MM.1S (cell line): Measurements from ENCODE around the gene MAGEB4.

Experiments used
- DNase-seq: peaks from one replicate; pipeline ENCODE4 v3.0.0-alpha.2; 2015
- H2AFZ ChIP-seq: fragments of 300-600 bp; sonication (generic); 2 replicates; pipeline ENCODE4 v1.6.0; 2016; ENCODE audit warnings: antibody characterized with exemption, low read length
- H3F3A ChIP-seq: fragments of 300-600 bp; sonication (generic); 2 replicates; pipeline ENCODE4 v1.6.1; 2016; ENCODE audit warnings: mild to moderate bottlenecking, antibody characterized with exemption, low read length, moderate library complexity, mixed read lengths; ENCODE audit not compliant: insufficient read depth
- H3K27ac ChIP-seq: fragments of 300-600 bp; sonication (generic); 2 replicates; pipeline ENCODE4 v1.5.1; 2016; ENCODE audit warnings: mild to moderate bottlenecking, low read length
- H3K27me3 ChIP-seq: fragments of 300-600 bp; sonication (generic); replicated peaks from 2 replicates; pipeline ENCODE4 v1.6.0; 2016; ENCODE audit warnings: low read length; ENCODE audit not compliant: insufficient read depth
- H3K36me3 ChIP-seq: fragments of 300-600 bp; sonication (generic); replicated peaks from 2 replicates; pipeline ENCODE4 v1.6.1; 2016; ENCODE audit warnings: mild to moderate bottlenecking, low read length, mixed read lengths; ENCODE audit not compliant: insufficient read depth
- H3K4me1 ChIP-seq: fragments of 300-600 bp; sonication (generic); 2 replicates; pipeline ENCODE4 v1.6.1; 2016; ENCODE audit warnings: low read length, mixed read lengths
- H3K4me2 ChIP-seq: fragments of 300-600 bp; sonication (generic); 2 replicates; pipeline ENCODE4 v1.6.0; 2016; ENCODE audit warnings: low read depth, low read length
- H3K4me3 ChIP-seq: fragments of 300-600 bp; sonication (generic); 2 replicates; pipeline ENCODE4 v1.5.1; 2016; ENCODE audit warnings: low read length, mixed read lengths
- H3K79me2 ChIP-seq: fragments of 300-600 bp; sonication (generic); 2 replicates; pipeline ENCODE4 v1.6.1; 2016; ENCODE audit warnings: mixed run types, low read length, mixed read lengths
- H3K9ac ChIP-seq: fragments of 300-600 bp; sonication (generic); 2 replicates; pipeline ENCODE4 v1.6.1; 2016; ENCODE audit warnings: low read length, mixed read lengths
- H3K9me2 ChIP-seq: fragments of 300-600 bp; sonication (generic); replicated peaks from 2 replicates; pipeline ENCODE4 v1.6.1; 2016; ENCODE audit warnings: mild to moderate bottlenecking, low read length, mixed read lengths; ENCODE audit not compliant: insufficient read depth
- H3K9me3 ChIP-seq: fragments of 300-600 bp; sonication (generic); replicated peaks from 2 replicates; pipeline ENCODE4 v1.6.1; 2016; ENCODE audit warnings: mild to moderate bottlenecking, low read length, mixed read lengths; ENCODE audit not compliant: insufficient read depth
- H4K20me1 ChIP-seq: fragments of 300-600 bp; sonication (generic); 2 replicates; pipeline ENCODE4 v1.6.1; 2016; ENCODE audit warnings: mild to moderate bottlenecking, low read length, moderate library complexity, mixed read lengths; ENCODE audit not compliant: insufficient read depth
- EZH2 ChIP-seq: fragments of 300-600 bp; sonication (generic); optimal IDR thresholded peaks from 2 replicates; pipeline ENCODE3; 2017; ENCODE audit warnings: low read depth, mild to moderate bottlenecking, antibody characterized with exemption, low read length, mixed read lengths
- EZH2phosphoT487 ChIP-seq: fragments of 300-600 bp; sonication (generic); IDR thresholded peaks from 2 replicates; pipeline ENCODE4 v1.6.1; 2018; ENCODE audit warnings: antibody characterized with exemption, low read length
- TF ChIP-seq, protein P1 (sequence below): fragments of 300-600 bp; sonication (generic); IDR thresholded peaks from 2 replicates; pipeline ENCODE4 v1.5.1; 2016; ENCODE audit warnings: antibody characterized with exemption, low read length, mixed read lengths

The MAGEB4 gene

DNA sequence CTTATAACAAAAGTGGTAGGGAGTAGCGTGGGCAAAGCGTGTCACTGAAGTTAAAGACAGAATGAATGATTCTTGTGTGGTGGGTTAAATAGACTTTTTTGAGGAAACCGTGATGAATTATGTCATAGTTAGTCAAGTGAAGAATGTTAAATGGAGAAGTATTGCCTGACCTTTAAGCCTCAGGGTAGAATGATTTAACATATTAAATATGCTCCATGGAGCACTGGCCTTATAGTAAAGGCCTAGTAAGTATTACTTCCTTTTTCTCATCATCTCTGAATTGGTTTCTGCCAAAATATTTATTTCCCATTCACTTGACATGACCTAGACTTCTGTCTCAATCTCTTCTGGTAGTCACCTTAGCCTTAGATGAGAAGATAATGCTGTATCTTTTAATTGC, 28.8 kb downstream of the MAGEB4 start:
- Histone ChIP-seq H2AFZ (no peak overlapping the region), H3K9me3 (no peaks in the 10 kb centered on the region), H3K27me3 (no peaks in the 10 kb centered on the region), H4K20me1 (no peaks in the 10 kb centered on the region), H3F3A (no peaks in the 10 kb centered on the region), H3K9ac (no peak overlapping the region), H3K4me2 (no peak overlapping the region), H3K79me2 (no peaks in the 10 kb centered on the region), H3K4me3 (no peak overlapping the region), H3K9me2 (no peaks in the 10 kb centered on the region), H3K36me3 (no peaks in the 10 kb centered on the region), H3K4me1 (no peaks in the 10 kb centered on the region), H3K27ac (no peak overlapping the region)
- DNase-seq: no peak
- TF ChIP-seq EZH2 (no peak), EZH2phosphoT487 (no peak)
- TF ChIP-seq, protein P1, sequence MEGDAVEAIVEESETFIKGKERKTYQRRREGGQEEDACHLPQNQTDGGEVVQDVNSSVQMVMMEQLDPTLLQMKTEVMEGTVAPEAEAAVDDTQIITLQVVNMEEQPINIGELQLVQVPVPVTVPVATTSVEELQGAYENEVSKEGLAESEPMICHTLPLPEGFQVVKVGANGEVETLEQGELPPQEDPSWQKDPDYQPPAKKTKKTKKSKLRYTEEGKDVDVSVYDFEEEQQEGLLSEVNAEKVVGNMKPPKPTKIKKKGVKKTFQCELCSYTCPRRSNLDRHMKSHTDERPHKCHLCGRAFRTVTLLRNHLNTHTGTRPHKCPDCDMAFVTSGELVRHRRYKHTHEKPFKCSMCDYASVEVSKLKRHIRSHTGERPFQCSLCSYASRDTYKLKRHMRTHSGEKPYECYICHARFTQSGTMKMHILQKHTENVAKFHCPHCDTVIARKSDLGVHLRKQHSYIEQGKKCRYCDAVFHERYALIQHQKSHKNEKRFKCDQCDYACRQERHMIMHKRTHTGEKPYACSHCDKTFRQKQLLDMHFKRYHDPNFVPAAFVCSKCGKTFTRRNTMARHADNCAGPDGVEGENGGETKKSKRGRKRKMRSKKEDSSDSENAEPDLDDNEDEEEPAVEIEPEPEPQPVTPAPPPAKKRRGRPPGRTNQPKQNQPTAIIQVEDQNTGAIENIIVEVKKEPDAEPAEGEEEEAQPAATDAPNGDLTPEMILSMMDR: no peak

DNA sequence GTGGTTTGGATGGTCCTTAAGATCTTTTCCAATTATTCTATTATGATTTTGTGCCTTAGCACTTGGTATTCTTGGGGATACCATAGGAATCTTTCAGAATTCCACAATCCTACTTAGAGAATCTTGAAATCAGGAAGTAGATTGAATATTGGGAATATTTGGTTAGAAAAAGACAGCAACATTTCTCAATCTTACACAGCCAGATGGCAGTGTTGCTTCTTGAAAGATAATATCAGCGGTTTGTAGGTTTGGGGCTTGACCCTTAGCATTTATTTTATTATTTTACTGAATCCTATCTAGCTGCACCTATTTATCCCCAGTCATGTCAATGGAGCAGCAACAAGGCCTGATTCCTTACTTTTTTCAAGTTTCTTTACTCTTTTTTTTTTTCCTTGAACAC, 33.7 kb downstream of the MAGEB4 start:
- TF ChIP-seq EZH2phosphoT487: no peak
- TF ChIP-seq, protein P1: peak; percentile 19; the same call in 1 of the 2 replicates
- no peak overlapping the region for H3K9ac ChIP-seq
- H3K27ac ChIP-seq: no peak overlapping the region
- H3K4me3 ChIP-seq: no peak overlapping the region
- no peaks in the 10 kb centered on the region for H3K27me3 ChIP-seq
- H3K9me3 ChIP-seq: no peaks in the 10 kb centered on the region
- H2AFZ ChIP-seq: no peak overlapping the region
- no peaks in the 10 kb centered on the region for H4K20me1 ChIP-seq
- no peaks in the 10 kb centered on the region for H3F3A ChIP-seq
- H3K79me2 ChIP-seq: no peaks in the 10 kb centered on the region
- no peak overlapping the region for H3K4me2 ChIP-seq
- H3K4me1 ChIP-seq: no peaks in the 10 kb centered on the region
- H3K9me2 ChIP-seq: no peaks in the 10 kb centered on the region
- H3K36me3 ChIP-seq: no peaks in the 10 kb centered on the region
- no peak for DNase-seq

DNA sequence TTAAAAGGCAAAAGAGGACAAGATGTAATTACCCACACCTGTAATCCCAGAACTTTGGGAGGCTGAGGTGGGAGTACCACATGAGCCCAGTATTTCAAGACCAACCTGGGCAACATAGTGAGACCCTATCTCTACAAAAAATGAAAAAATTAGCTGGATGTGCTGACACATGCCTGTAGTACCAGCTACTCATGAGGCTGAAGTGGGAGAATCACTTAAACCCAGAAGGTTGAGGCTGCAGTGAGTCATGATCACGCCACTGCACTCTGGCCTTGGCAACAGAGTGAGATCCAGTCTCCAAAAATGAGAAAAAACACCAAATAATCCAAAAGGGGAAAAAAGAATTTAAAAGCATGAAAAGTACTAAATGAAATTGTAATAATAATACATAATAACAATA, 36.6 kb downstream of the MAGEB4 start:
- H3K36me3 ChIP-seq: no peaks in the 10 kb centered on the region
- H3K9ac ChIP-seq: no peak overlapping the region
- no peaks in the 10 kb centered on the region for H4K20me1 ChIP-seq
- H3K4me2 ChIP-seq: no peak overlapping the region
- H3K9me2 ChIP-seq: no peaks in the 10 kb centered on the region
- no peaks in the 10 kb centered on the region for H3K27me3 ChIP-seq
- no peak for DNase-seq
- H2AFZ ChIP-seq: no peak overlapping the region
- no peak overlapping the region for H3K27ac ChIP-seq
- no peaks in the 10 kb centered on the region for H3F3A ChIP-seq
- TF ChIP-seq EZH2phosphoT487 (no peak), EZH2 (no peak)
- TF ChIP-seq, protein P1: no peak
- no peak overlapping the region for H3K4me3 ChIP-seq
- no peaks in the 10 kb centered on the region for H3K4me1 ChIP-seq
- H3K79me2 ChIP-seq: no peaks in the 10 kb centered on the region
- H3K9me3 ChIP-seq: no peaks in the 10 kb centered on the region

DNA sequence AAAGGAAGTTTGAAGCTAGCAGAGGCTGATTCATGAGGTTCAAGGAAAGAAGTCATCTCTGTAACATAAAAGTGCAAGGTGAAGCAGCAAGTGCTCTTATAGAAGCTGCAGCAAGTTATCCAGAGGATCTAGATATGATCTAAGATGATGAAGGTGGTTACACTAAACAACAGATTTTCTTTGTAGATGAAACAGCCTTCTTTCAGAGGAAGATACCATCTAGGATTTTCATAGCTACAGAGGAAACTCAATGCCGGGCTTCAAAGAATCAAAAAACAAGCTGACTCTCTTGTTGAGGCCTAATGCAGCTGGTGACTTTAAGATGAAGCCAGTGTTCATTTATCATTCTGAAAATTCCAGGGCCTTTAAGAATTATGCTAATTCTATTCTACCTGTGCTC, 38.6 kb downstream of the MAGEB4 start:
- Histone ChIP-seq H3K9ac (no peak overlapping the region), H3K27me3 (no peaks in the 10 kb centered on the region), H2AFZ (no peak overlapping the region), H3K79me2 (no peaks in the 10 kb centered on the region), H3K36me3 (no peaks in the 10 kb centered on the region), H4K20me1 (no peaks in the 10 kb centered on the region), H3K4me1 (no peaks in the 10 kb centered on the region), H3K4me3 (no peak overlapping the region), H3F3A (no peaks in the 10 kb centered on the region), H3K9me3 (no peaks in the 10 kb centered on the region), H3K27ac (no peak overlapping the region), H3K4me2 (no peak overlapping the region), H3K9me2 (no peaks in the 10 kb centered on the region)
- no peak for DNase-seq
- no peak for TF ChIP-seq EZH2phosphoT487
- TF ChIP-seq, protein P1: no peak
- no peak for TF ChIP-seq EZH2
